CD4-positive, alpha-beta T cell treated with Interleukin-17A for 1 hour (primary cell): ENCODE results near the gene PRKCI.
"Not testable (repeated sequence)": the region's sequence is repeated elsewhere in the genome, so short reads cannot be mapped to it uniquely, and the experiment has no call there.

Experiments used
- DNase-seq: peaks from one replicate; pipeline ENCODE4 v3.0.0-alpha.2; 2020

Gene PRKCI

GRCh38 chr3:170225166-170225565 lies 2.9 kb downstream of the PRKCI start:
- no peak for DNase-seq

GRCh38 chr3:170226426-170226960 lies 4.3 kb downstream of the PRKCI start:
- no peak for DNase-seq

- DNase-seq: no peak
Measured at GRCh38 chr3:170228093-170228766, 6.0 kb downstream of the PRKCI start.

- DNase-seq: no peak
Measured at GRCh38 chr3:170232266-170232665, 10.0 kb downstream of the PRKCI start.

GRCh38 chr3:170233530-170233929 lies 11.3 kb downstream of the PRKCI start:
- no peak for DNase-seq

GRCh38 chr3:170240142-170240541 lies 17.9 kb downstream of the PRKCI start:
- DNase-seq: no peak

- DNase-seq: no peak
Measured at GRCh38 chr3:170240671-170241070, 18.4 kb downstream of the PRKCI start.

GRCh38 chr3:170244576-170244975 lies 22.4 kb downstream of the PRKCI start:
- no peak for DNase-seq

- no peak for DNase-seq
Measured at GRCh38 chr3:170247875-170248274, 25.7 kb downstream of the PRKCI start.

- no peak for DNase-seq
Measured at GRCh38 chr3:170256597-170256996, 34.4 kb downstream of the PRKCI start.

- DNase-seq: no peak
Measured at GRCh38 chr3:170257145-170257544, 34.9 kb downstream of the PRKCI start.

- DNase-seq: no peak
Measured at GRCh38 chr3:170258105-170258487, 35.9 kb downstream of the PRKCI start.

- no peak for DNase-seq
Measured at GRCh38 chr3:170259907-170260306, 37.7 kb downstream of the PRKCI start.

- no peak for DNase-seq
Measured at GRCh38 chr3:170267793-170268192, 45.6 kb downstream of the PRKCI start.

- not testable (repeated sequence) for DNase-seq
Measured at GRCh38 chr3:170269673-170270254, 47.5 kb downstream of the PRKCI start.

GRCh38 chr3:170270282-170270881 lies 48.2 kb downstream of the PRKCI start:
- no peak for DNase-seq

- no peak for DNase-seq
Measured at GRCh38 chr3:170274641-170275040, 52.4 kb downstream of the PRKCI start.

- no peak for DNase-seq
Measured at GRCh38 chr3:170275832-170276231, 53.6 kb downstream of the PRKCI start.

GRCh38 chr3:170277311-170277710 lies 55.1 kb downstream of the PRKCI start:
- DNase-seq: peak; percentile 67

- DNase-seq: peak; percentile 39
Measured at GRCh38 chr3:170277833-170278580, 55.8 kb downstream of the PRKCI start.

- DNase-seq: no peak
Measured at GRCh38 chr3:170278627-170279026, 56.4 kb downstream of the PRKCI start.

GRCh38 chr3:170290194-170290593 lies 68.0 kb downstream of the PRKCI start:
- DNase-seq: no peak

GRCh38 chr3:170295586-170295985 lies 73.4 kb downstream of the PRKCI start:
- DNase-seq: no peak

- no peak for DNase-seq
Measured at GRCh38 chr3:170296703-170297102, 74.5 kb downstream of the PRKCI start.
